Measurements from ENCODE around the gene COX8A. TPM values are rescaled to one million over a fixed set of nuclear protein-coding genes. Genes with fewer than 3 reads are reported as not detected.

The COX8A gene
- total and polyA plus RNA-seq, 2 of the 8 experiments (the other 6 are each of a cell fraction or from before 2014, with no cell fraction given) = 365 to 1,720 TPM

DNA sequence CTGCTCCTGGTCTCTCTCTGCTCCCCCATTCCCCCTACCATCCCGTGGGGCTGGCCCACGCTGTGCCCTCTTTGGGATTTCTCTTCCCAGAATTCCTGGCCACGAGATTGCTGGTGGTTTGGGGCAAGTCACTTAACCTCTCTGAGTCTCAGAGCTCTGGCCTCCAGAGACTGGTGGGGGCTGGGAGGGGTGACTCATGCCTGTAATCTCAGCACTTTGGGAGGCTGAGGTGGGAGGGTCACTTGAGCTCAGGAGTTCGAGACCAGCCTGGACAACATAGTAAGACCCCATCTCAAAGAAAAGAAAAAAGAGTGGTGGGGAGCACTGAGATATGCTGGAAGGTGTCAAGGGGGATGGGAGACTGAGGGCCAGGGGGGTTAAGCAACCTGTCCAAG is 30.2 kb downstream of the COX8A start:
- no peak for FAIRE-seq
- no peak overlapping the region for H3K23ac ChIP-seq (ENCODE audit: insufficient read length)

More for the DNA sequence above, 30.2 kb downstream of the COX8A start:
- Histone ChIP-seq H3K4me3 (ENCODE audit: extremely low read depth in 1 of 4, insufficient read depth in 2 of 4, low read depth in 3 of 4, low read length in 4 of 4) (no peak overlapping the region), H3K27me3 (replicated peaks in 1 of 4; ENCODE audit: control insufficient read depth in 3 of 4, extremely low read depth in 1 of 4, insufficient read depth in 3 of 4, low read length in 3 of 4) (peaks cover 33 to 80% (median 66%) of the 10 kb centered on the region in 4 experiments), H3K9me3 (ENCODE audit: insufficient read depth in 2 of 2, low read depth in 1 of 2, low read length in 1 of 2) (no peaks in the 10 kb centered on the region), H2AK5ac (ENCODE audit: low read depth, low read length) (no peak overlapping the region), H2BK15ac (ENCODE audit: low read length) (no peak overlapping the region), H2BK120ac (replicated peaks; ENCODE audit: low read depth, low read length) (no peak overlapping the region), H4K5ac (ENCODE audit: insufficient read length, low read depth, low read length) (no peak overlapping the region), H3K27ac (ENCODE audit: low read depth, low read length) (no peak overlapping the region), H2BK5ac (ENCODE audit: low read depth, low read length) (no peak overlapping the region), H2BK20ac (ENCODE audit: low read length) (no peak overlapping the region), H3K79me1 (ENCODE audit: low read depth, low read length) (no peaks in the 10 kb centered on the region), H3K56ac (replicated peaks; ENCODE audit: insufficient read length, low read depth, low read length) (no peak overlapping the region), H3K36me3 (ENCODE audit: control insufficient read depth in 2 of 4, insufficient read depth in 4 of 4, low read length in 3 of 4) (no peaks in the 10 kb centered on the region), H2BK12ac (ENCODE audit: low read depth, low read length) (no peak overlapping the region), H3K4me1 (replicated peaks in 1 of 4; ENCODE audit: control insufficient read depth in 3 of 4, insufficient read depth in 4 of 4, low read length in 3 of 4) (peaks cover 0 to 20% (median 12%) of the 10 kb centered on the region in 4 experiments; a peak in 5 of 7 replicates), H3K9ac (replicated peaks in 1 of 4; ENCODE audit: extremely low read depth in 1 of 4, low read depth in 3 of 4, low read length in 3 of 4) (no peak overlapping the region), H3K14ac (ENCODE audit: insufficient read length) (no peak overlapping the region), H4K20me1 (replicated peaks in 1 of 2; ENCODE audit: control insufficient read depth in 1 of 2, insufficient read depth in 2 of 2, low read length in 2 of 2) (peaks cover 2 to 7% of the 10 kb centered on the region in 2 experiments), H4K91ac (replicated peaks; ENCODE audit: insufficient read length, low read length) (no peak overlapping the region), H3K23me2 (ENCODE audit: low read depth, low read length) (peaks cover 18% of the 10 kb centered on the region; the same call in 1 of the 2 replicates), H3K4me2 (ENCODE audit: insufficient read depth in 1 of 2, low read depth in 2 of 2, low read length in 2 of 2) (no peak overlapping the region), H4K8ac (ENCODE audit: extremely low read depth, insufficient read depth, low read length) (no peak overlapping the region; the same call in 1 of the 2 replicates), H3K79me2 (ENCODE audit: control insufficient read depth in 1 of 2, insufficient read depth in 2 of 2, low read length in 2 of 2) (no peaks in the 10 kb centered on the region), H3K18ac (ENCODE audit: extremely low read depth, low read length) (no peak overlapping the region), H3K4ac (replicated peaks; ENCODE audit: insufficient read length, low read depth, low read length) (no peak overlapping the region), H2AFZ (ENCODE audit: low read length) (no peak overlapping the region)
- POLR2A ChIA-PET (ENCODE audit: partially characterized antibody) = interaction anchor here (1.1 kb wide), 1 partner anchor 30 kb away, joined by 3 read pairs; the partner anchor contains the start of gene COX8A
- CTCF ChIA-PET (ENCODE audit: partially characterized antibody) = interaction anchor here (0.7 to 6.3 kb wide), 4 partner anchors 12 to 1447 kb away, joined by 3 to 43 read pairs (median 4); no protein-coding TSS in a partner anchor
- no peak for DNase-seq (ENCODE audit: low read depth in 1 of 2, low spot score in 2 of 2)
- TF ChIP-seq PHF8 (conservative IDR thresholded peaks at IDR 0.05; ENCODE audit: low read depth, low read length) = no peak
- no peak for TF ChIP-seq SRF (IDR thresholded peaks at IDR 0.05; ENCODE audit: low read depth, low read length)
- TF ChIP-seq CHD2 (IDR thresholded peaks at IDR 0.05; ENCODE audit: low read length) = no peak
- 0 out of 4 replicates have a peak, but pooled peaks of 1 of the 2 experiments have one; percentile 41 for TF ChIP-seq HDAC2 (IDR thresholded peaks at IDR 0.05; ENCODE audit: borderline replicate concordance in 1 of 2, low read depth in 2 of 2, low read length in 2 of 2)
- TF ChIP-seq POLR2AphosphoS5 (IDR thresholded peaks at IDR 0.05; ENCODE audit: low read depth, low read length) = no peak
- TF ChIP-seq, protein P1, sequence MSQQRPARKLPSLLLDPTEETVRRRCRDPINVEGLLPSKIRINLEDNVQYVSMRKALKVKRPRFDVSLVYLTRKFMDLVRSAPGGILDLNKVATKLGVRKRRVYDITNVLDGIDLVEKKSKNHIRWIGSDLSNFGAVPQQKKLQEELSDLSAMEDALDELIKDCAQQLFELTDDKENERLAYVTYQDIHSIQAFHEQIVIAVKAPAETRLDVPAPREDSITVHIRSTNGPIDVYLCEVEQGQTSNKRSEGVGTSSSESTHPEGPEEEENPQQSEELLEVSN (IDR thresholded peaks at IDR 0.05) = no peak
- peak; percentile 80; the same call in 1 of the 2 replicates for TF ChIP-seq KDM1A (IDR thresholded peaks at IDR 0.05; ENCODE audit: borderline replicate concordance, low read length)
- no peak for TF ChIP-seq CBX8 (IDR thresholded peaks at IDR 0.05; ENCODE audit: borderline replicate concordance, low read depth, low read length)
- TF ChIP-seq SIX5 (IDR thresholded peaks at IDR 0.05; ENCODE audit: low read depth, low read length) = no peak
- no peak for TF ChIP-seq SAP30 (IDR thresholded peaks at IDR 0.05; ENCODE audit: insufficient read depth, insufficient replicate concordance, low read length)
- no peak for TF ChIP-seq CREB1 (IDR thresholded peaks at IDR 0.05)
- 68% methylated on average over 4 of the region's 4 CpGs; no CpG with 5 or more reads in 1 of the 2 experiments for WGBS, 2 experiments (ENCODE audit: extremely low coverage in 1 of 2, insufficient coverage in 1 of 2, insufficient read length in 1 of 2, insufficient replicate concordance in 2 of 2, low coverage in 1 of 2, low lambda C conversion rate in 2 of 2, missing lambda C conversion rate in 1 of 2)
